Epithelial cell of proximal tubule (primary cell): ENCODE results near the gene RASEF. TPM values are rescaled to one million over a fixed set of nuclear protein-coding genes. Genes with fewer than 3 reads are reported as not detected.
A peak's percentile ranks its signal among the peaks of the same experiment; 100 is the strongest.

ENCODE experiments used
- DNase-seq: peaks from one replicate; pipeline ENCODE4 v3.0.0-alpha.2; 2011; ENCODE audit warnings: low read depth
- H3K4me3 ChIP-seq: 2 replicates; pipeline ENCODE4 v1.5.1; 2011; ENCODE audit warnings: low read depth, mild to moderate bottlenecking, low read length
- total RNA-seq: library from RNA; depleted of rRNA; stranded (reverse); fragments of >200 nt; gene quantifications from 2 replicates; pipeline ENCODE4 v1.2.3, GENCODE V29; 2015
- TF ChIP-seq, protein P1 (sequence below): conservative IDR thresholded peaks from 2 replicates; pipeline ENCODE4 v1.5.1; 2012; ENCODE audit warnings: low read depth, mild to moderate bottlenecking, low read length

Gene RASEF
- total RNA-seq, 1 donor from 2014 or later = 11.6 TPM

DNA sequence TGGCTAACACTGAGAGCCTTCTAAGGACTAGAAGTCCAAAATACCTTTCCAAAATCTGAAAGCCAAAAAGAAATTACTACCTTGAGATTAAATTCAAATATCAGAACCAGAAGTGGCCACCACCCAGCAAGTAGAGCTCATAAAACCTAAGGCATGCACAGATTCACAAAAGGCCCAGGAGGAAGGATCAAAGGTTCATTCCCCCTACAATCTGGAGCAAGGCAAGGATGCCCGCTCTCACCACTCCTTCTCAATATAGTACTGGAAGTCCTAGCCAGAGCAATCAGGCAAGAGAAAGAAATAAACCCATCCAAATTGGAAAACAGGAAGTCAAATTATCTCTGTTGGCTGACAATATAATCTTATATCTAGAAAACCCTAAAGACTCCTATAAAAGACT lies 6.0 kb downstream of the RASEF start:
- H3K4me3 ChIP-seq = no peak overlapping the region
- DNase-seq = no peak
- TF ChIP-seq, protein P1, sequence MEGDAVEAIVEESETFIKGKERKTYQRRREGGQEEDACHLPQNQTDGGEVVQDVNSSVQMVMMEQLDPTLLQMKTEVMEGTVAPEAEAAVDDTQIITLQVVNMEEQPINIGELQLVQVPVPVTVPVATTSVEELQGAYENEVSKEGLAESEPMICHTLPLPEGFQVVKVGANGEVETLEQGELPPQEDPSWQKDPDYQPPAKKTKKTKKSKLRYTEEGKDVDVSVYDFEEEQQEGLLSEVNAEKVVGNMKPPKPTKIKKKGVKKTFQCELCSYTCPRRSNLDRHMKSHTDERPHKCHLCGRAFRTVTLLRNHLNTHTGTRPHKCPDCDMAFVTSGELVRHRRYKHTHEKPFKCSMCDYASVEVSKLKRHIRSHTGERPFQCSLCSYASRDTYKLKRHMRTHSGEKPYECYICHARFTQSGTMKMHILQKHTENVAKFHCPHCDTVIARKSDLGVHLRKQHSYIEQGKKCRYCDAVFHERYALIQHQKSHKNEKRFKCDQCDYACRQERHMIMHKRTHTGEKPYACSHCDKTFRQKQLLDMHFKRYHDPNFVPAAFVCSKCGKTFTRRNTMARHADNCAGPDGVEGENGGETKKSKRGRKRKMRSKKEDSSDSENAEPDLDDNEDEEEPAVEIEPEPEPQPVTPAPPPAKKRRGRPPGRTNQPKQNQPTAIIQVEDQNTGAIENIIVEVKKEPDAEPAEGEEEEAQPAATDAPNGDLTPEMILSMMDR = no peak

DNA sequence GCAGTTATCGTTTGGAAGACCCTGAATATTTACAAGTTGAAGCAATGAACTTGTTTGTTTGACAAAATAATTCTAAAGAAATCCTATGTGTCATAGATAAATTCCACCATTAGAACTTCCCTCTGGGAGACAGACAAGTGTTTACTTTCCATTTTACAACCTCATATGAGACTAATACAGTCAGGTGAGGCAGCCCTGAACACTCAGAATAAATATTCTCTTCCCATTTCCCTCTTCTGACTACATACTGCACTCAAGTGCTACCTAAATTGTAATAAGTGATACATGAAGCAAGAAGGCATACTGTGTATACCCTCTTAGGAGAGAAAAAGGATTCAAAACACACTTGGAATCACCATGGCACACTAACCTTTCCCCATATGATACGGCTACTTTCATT lies 6.8 kb downstream of the RASEF start:
- H3K4me3 ChIP-seq = no peak overlapping the region
- TF ChIP-seq, protein P1 = no peak
- DNase-seq = no peak

- DNase-seq = peak; percentile 98
- TF ChIP-seq, protein P1 = no peak
- no peak overlapping the region for H3K4me3 ChIP-seq
Measured at GRCh38 chr9:83047839-83048775, 14.8 kb downstream of the RASEF start.

DNA sequence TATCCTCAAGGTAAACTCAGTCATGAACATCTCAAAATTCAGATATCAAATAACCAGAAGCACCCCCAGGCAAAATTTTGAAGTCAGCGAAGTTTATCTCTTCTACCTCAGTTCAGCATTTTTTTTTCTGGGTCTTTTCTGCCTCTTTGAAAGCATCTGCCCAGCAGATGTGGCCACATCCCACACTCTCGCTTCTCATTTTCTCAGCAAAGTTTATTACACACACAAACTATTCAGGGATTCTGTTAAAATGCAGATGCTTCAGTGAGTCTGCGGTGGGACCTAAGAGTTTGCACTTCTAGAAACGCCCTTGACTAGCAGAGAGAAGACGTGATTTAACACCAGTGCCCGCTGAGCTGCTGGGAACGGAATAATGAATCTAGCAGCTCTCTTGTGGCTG lies 19.3 kb downstream of the RASEF start:
- TF ChIP-seq, protein P1 = no peak
- DNase-seq = no peak
- no peak overlapping the region for H3K4me3 ChIP-seq

DNA sequence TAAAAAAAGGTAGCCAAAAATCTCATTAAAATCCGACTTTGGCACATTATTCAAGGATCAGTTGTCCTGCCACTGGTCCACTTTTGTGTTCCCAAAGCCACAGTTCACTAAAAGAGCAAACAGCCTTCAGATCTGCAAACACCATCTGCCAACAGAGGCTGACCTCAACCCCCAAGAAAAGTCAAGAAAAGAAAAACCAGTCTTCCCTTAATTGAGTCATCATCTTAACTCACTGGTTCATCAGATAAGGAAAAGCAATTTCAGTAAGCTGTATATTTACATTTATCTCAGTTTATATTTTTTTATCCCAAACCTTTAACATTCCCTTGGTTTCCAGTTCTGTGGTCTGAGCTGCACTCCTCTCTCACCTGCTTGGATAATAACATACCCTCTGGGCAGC lies 21.2 kb downstream of the RASEF start:
- TF ChIP-seq, protein P1 = no peak
- no peak for DNase-seq
- H3K4me3 ChIP-seq = no peak overlapping the region

- TF ChIP-seq, protein P1 = no peak
- no peak for DNase-seq
- H3K4me3 ChIP-seq = no peak overlapping the region
Measured at GRCh38 chr9:83039303-83039702, 23.6 kb downstream of the RASEF start.

DNA sequence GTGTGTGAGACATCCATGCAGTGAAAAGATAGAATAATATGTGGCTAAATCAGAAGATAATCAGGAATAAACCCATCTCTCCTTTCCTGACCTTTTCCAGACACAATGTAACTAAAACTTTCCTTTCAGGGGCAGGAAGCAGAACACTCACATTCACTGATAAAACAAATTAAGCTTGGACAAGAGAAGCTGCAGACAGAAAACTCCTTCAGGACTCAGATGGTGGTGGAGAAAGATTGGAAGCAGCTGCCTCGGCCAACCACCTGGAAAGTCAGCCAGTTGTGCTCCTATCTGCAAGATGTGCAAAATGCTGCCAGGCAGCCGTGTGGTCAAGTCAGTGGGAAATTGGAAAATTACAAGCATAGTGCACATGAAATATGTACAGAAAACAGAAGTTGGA lies 26.9 kb downstream of the RASEF start:
- TF ChIP-seq, protein P1 = no peak
- H3K4me3 ChIP-seq = no peak overlapping the region
- no peak for DNase-seq
